Measurements from ENCODE around the gene GABBR2.

- TF ChIP-seq CTCF (IDR thresholded peaks at IDR 0.05) (no peak), POLR2A (IDR thresholded peaks at IDR 0.05) (no peak)
Measured at GRCh38 chr9:98665501-98665900, 43.2 kb downstream of the GABBR2 start.
